ENCODE results near the gene LPCAT2. TPM values are rescaled to one million over a fixed set of nuclear protein-coding genes. Genes with fewer than 3 reads are reported as not detected.
A peak's percentile ranks its signal among the peaks of the same experiment; 100 is the strongest.

The LPCAT2 gene
- total and polyA plus RNA-seq, 2 of the 8 experiments (the other 6 are each of a cell fraction or from before 2014, with no cell fraction given) = 2.2 to 10.6 TPM

GRCh38 chr16:55501549-55502322 lies 7.1 kb upstream of the LPCAT2 start (continued):
- TF ChIP-seq CTCF (IDR thresholded peaks at IDR 0.05; ENCODE audit: control extremely low read depth in 1 of 3, insufficient read depth in 1 of 3, low read depth in 1 of 3, low read length in 3 of 3) = peak; percentile 55 to 79 (median 73)
